Stimulated activated CD8-positive, alpha-beta memory T cell treated with anti-CD3 and anti-CD28 coated beads, Interleukin-7, amount 100 ng/mL, for 24 hours (primary cell): ENCODE results near the gene RNF145.
"Not testable (repeated sequence)": the region's sequence is repeated elsewhere in the genome, so short reads cannot be mapped to it uniquely, and the experiment has no call there.

Experiments
- DNase-seq: peaks from one replicate; pipeline ENCODE4 v3.0.0-alpha.2; 2020; ENCODE audit warnings: low read depth

The RNF145 gene, protein sequence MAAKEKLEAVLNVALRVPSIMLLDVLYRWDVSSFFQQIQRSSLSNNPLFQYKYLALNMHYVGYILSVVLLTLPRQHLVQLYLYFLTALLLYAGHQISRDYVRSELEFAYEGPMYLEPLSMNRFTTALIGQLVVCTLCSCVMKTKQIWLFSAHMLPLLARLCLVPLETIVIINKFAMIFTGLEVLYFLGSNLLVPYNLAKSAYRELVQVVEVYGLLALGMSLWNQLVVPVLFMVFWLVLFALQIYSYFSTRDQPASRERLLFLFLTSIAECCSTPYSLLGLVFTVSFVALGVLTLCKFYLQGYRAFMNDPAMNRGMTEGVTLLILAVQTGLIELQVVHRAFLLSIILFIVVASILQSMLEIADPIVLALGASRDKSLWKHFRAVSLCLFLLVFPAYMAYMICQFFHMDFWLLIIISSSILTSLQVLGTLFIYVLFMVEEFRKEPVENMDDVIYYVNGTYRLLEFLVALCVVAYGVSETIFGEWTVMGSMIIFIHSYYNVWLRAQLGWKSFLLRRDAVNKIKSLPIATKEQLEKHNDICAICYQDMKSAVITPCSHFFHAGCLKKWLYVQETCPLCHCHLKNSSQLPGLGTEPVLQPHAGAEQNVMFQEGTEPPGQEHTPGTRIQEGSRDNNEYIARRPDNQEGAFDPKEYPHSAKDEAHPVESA

DNA sequence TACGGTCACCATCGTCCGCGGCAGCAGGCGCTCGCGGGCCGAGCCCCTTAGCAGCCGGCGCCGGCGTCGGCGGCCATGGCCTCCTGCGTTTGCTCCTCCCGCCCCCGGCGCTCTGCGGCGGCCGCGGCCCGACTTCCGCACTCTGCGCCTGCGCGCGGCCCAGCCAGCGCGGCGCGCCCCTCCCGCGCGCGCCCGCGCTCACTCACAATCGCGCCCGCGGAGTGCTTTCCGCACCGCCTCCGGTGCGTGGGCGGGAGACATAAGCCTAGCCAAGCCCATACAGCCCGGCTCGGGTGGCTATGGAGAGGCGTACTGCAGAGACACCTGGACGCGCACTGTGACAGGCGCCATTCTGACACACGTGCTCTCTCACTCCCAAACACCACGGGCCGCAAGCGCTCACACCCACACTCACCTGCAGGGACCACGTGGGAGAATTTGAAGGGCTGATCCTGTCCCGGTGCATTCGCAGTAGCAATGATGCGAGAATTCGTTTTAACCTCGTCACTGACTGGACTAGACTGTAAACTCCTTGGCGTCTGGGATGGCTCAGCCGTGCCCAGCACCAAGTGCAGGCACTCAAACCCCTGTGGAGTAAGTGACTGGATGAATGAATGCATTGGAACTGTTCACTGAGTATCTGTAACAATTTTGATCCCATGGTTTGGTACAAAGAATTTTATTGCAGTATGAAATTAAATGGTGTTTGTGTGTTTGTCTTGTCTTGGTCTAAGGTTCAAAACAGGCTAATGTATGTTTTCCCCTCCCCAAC, at the start of gene RNF145:
Gene RNF145 (minus strand): TSS at position 116 of the 772 bp plus-strand sequence. CDS start 5,936 bp downstream, outside the sequence.
- DNase-seq: peak; percentile 80

GRCh38 chr5:159258361-159258760, 49.0 kb upstream of the RNF145 start:
- DNase-seq: no peak

DNA sequence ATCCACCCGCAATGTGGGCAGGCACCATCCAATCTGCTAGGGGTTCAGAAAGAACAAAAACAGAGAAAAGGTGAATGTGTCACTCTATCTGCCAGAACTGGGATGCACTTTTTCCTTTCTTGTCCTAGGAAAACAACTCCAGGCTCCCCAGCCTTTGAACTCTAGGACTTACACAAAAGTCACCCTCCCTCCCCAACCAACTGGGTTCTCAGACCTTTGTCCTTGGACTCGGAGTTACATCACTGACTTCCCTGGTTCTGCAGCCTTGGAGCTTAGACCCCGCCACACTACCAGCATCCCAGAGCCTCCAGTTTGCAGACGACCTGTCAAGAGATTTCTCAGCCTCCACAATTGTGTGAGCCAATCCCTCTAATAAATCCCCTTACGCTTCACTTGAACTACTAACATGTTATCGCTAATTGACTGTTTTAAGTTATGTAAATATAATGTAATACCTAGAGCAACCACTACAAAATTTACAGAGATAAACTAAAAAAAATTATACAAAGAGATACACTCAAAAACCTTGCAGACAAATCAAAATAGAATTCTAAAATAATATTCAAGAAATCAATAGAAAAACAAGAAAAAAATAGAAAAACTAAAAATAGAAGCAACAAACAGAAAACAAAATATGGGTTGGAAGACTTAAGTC, 48.4 kb upstream of the RNF145 start:
- no peak for DNase-seq

GRCh38 chr5:159257007-159257406, 47.7 kb upstream of the RNF145 start:
- no peak for DNase-seq

- no peak for DNase-seq
Measured at GRCh38 chr5:159252195-159252594, 42.8 kb upstream of the RNF145 start.

- no peak for DNase-seq
Measured at GRCh38 chr5:159249158-159249557, 39.8 kb upstream of the RNF145 start.

DNA sequence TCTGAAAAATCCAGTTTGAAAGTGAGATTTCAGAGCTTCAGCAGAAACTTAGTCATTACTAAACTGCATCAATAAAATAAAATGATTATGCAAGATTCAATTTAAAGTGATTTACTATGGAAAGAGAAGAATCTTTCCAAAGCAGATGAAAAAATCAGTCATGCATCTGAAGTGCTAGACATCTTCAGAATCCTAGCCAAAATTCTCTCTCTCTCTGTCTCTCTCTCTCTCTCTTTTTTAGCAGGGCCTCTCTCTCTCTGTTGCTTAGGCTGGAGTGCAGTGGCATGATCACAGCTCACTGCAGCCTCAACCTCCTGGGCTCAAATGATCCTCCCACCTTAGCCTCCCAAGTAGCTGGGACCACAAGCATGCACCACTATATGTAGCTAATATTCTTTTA, 35.5 kb upstream of the RNF145 start:
- no peak for DNase-seq

DNA sequence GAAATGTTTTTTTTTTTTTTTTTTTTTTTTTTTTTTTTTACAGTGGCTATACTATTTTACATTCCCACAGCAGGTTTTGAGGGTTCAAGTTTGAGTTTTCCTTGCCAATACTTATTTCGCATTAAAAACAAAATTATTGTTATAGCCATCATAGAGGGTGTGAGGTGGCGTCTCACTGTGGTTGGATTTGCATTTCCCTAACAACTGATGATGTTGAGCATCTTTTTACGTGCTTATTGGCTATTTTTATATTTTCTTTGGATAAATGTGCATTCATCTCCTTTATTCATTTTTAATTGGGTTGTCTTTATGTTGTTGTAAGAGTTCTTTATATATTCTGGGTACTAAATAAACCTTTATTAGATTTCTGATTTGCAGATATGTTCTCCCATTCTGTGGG, 34.8 kb upstream of the RNF145 start:
- no peak for DNase-seq

- DNase-seq: no peak
Measured at GRCh38 chr5:159243385-159243784, 34.0 kb upstream of the RNF145 start.

GRCh38 chr5:159242656-159243055, 33.3 kb upstream of the RNF145 start:
- no peak for DNase-seq

- DNase-seq: no peak
Measured at GRCh38 chr5:159241946-159242552, 32.7 kb upstream of the RNF145 start.

DNA sequence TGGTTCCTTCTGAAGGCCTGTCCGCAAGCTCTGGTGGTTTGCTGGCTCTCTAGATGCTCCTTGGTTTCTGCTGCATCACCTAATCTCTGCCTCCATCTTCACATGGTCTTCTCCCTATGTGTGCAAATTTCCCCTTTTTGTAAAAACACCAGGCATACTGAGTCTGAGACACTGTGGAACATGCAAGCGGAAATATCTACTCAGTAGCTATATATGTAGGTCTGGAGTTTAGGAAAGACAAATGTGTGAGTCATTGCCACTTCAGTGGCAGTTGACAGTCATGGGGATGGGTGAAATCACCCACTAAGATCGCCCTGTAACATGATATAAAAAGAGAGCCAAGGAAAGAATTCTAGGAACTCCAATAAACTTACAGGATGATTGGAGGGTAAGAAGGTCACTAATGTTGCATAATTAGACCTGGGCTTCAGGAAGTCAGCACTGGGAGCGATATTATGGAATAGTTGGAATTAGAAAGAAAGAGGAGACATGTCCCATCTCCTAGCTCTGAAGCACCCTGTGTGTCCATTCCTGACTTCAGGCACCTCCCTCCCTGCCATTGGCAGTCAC, 31.0 kb upstream of the RNF145 start:
- no peak for DNase-seq

GRCh38 chr5:159235871-159236520, 26.6 kb upstream of the RNF145 start:
- DNase-seq: not testable (repeated sequence)

GRCh38 chr5:159231167-159231566, 21.8 kb upstream of the RNF145 start:
- no peak for DNase-seq

DNA sequence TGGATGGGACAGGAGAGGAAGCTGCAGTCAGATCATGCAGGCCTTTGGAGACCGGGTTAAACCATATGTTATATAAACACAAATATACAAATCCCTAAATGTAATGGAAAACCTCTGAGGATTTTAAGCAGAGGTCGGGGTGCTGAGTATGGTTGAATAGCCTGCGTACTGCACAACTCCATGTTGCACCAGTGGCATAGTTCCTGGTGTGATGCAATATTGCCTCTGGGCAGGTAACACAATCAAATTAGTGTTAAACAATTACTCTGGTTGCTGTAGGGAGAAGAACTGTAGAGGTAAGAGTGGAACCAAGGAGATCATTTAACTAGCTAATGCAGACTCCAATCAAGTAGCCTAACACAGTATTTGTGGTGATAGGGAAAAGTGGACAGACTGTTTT, 21.3 kb upstream of the RNF145 start:
- DNase-seq: no peak

- not testable (repeated sequence) for DNase-seq
Measured at GRCh38 chr5:159228097-159228496, 18.7 kb upstream of the RNF145 start.

GRCh38 chr5:159227452-159227851, 18.1 kb upstream of the RNF145 start:
- DNase-seq: no peak

DNA sequence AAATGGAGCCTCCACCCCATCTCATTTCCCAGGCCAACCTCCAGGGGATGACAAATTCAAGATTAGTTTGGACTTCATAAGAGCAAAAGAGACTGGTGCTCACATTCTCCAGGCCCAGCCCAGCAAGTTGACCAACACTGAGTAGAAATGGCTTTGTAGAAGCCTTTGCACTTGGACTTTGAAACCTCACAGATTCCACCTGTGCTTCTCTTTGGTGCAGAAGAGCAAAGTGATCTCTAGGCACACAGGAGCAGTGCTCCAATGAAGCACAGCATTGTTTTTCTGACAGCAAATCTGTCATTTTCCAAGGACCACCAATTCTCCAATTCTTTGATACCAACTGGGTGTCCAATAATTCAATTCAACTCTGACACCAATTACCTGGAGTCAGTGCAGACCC, 17.1 kb upstream of the RNF145 start:
- DNase-seq: no peak

- no peak for DNase-seq
Measured at GRCh38 chr5:159224471-159224870, 15.1 kb upstream of the RNF145 start.

DNA sequence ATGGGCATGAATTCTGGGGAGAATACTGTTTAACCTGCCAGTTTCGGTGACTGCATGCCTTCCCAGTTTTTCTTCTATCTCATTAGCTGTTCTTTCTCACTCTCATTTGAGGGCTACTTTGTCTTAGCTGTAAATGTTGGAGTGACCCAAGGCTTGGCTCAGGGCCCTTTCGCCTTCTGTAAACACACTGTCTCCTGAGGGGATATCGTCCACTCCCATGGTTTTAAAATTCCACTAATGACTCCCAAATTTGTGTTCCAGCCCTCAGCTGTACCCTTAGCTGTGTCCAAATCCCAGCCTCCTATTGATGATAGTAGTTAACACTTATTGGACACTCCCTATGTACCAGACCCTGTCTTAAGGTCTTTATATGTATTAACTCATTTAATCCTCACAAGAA, 14.1 kb upstream of the RNF145 start:
- no peak for DNase-seq

GRCh38 chr5:159220206-159220605, 10.9 kb upstream of the RNF145 start:
- no peak for DNase-seq
